Measurements from ENCODE around the gene ATP2B2.

Gene ATP2B2

GRCh38 chr3:10510086-10510742 lies 4.8 kb upstream of the ATP2B2 start:
- DNase-seq, result no peak

GRCh38 chr3:10509325-10509724 lies 3.9 kb upstream of the ATP2B2 start:
- no peak for DNase-seq

- no peak for DNase-seq
Observed at GRCh38 chr3:10508619-10509260, 3.4 kb upstream of the ATP2B2 start.

GRCh38 chr3:10508235-10508618 lies 2.8 kb upstream of the ATP2B2 start:
- no peak for DNase-seq

GRCh38 chr3:10507331-10507730 lies 1.9 kb upstream of the ATP2B2 start:
- no peak for DNase-seq

- DNase-seq, result no peak
Observed at GRCh38 chr3:10506696-10507095, 1.3 kb upstream of the ATP2B2 start.

GRCh38 chr3:10505791-10506585 lies 602 bp upstream of the ATP2B2 start:
- DNase-seq, result no peak

GRCh38 chr3:10504171-10505049 lies 976 bp downstream of the ATP2B2 start:
- no peak for DNase-seq

GRCh38 chr3:10503217-10503796 lies 2.1 kb downstream of the ATP2B2 start:
- no peak for DNase-seq

- DNase-seq, result no peak
Observed at GRCh38 chr3:10502185-10502880, 3.1 kb downstream of the ATP2B2 start.

- no peak for DNase-seq
Observed at GRCh38 chr3:10501664-10502052, 3.7 kb downstream of the ATP2B2 start.

GRCh38 chr3:10500717-10501663 lies 4.4 kb downstream of the ATP2B2 start:
- DNase-seq, result no peak

- DNase-seq, result no peak
Observed at GRCh38 chr3:10498271-10498670, 7.1 kb downstream of the ATP2B2 start.

- no peak for DNase-seq
Observed at GRCh38 chr3:10497439-10497838, 7.9 kb downstream of the ATP2B2 start.

- no peak for DNase-seq
Observed at GRCh38 chr3:10496121-10496863, 9.1 kb downstream of the ATP2B2 start.

- no peak for DNase-seq
Observed at GRCh38 chr3:10495614-10496013, 9.8 kb downstream of the ATP2B2 start.

- DNase-seq, result no peak
Observed at GRCh38 chr3:10495003-10495402, 10.4 kb downstream of the ATP2B2 start.

GRCh38 chr3:10494180-10494579 lies 11.2 kb downstream of the ATP2B2 start:
- DNase-seq, result no peak

GRCh38 chr3:10493202-10493589 lies 12.2 kb downstream of the ATP2B2 start:
- no peak for DNase-seq
